ENCODE measurements around the gene OR11L1. TPM values are rescaled to one million over a fixed set of nuclear protein-coding genes. Genes with fewer than 3 reads are reported as not detected.

The OR11L1 gene
- polyA plus RNA-seq, 3 donors = not detected

GRCh38 chr1:247849616-247850015 is 7.9 kb upstream of the OR11L1 start:
- no peak overlapping the region for H3K27ac Mint-ChIP-seq
- no peak for TF ChIP-seq CTCF (IDR thresholded peaks at IDR 0.05)

GRCh38 chr1:247848346-247848745 is 6.7 kb upstream of the OR11L1 start:
- 96% methylated on average over 6 of the region's 7 CpGs for whole genome bisulfite sequencing (ENCODE audit: insufficient coverage)

More at GRCh38 chr1:247849616-247850015, 7.9 kb upstream of the OR11L1 start:
- no peaks in the 10 kb centered on the region for H3K27me3 ChIP-seq (ENCODE audit: control insufficient read depth in 2 of 2, insufficient read depth in 2 of 2, low read length in 2 of 2)
- Mint-ChIP-seq H3K4me3 (no peak overlapping the region), H3K36me3 (no peaks in the 10 kb centered on the region), H3K27me3 (ENCODE audit: low read depth in 3 of 3) (peaks cover 0 to 4% (median 2%) of the 10 kb centered on the region in 3 donors), H3K9me3 (peaks cover 0 to 1% (median 0%) of the 10 kb centered on the region in 7 donors), H3K4me1 (peaks cover 21% of the 10 kb centered on the region)
- no peaks in the 10 kb centered on the region for H3K36me3 ChIP-seq (replicated peaks in 1 of 2; ENCODE audit: control insufficient read depth in 1 of 2, insufficient read depth in 2 of 2, low read length in 2 of 2)
- H3K27ac ChIP-seq (ENCODE audit: low read depth in 1 of 2, low read length in 2 of 2) = no peak overlapping the region
- peaks cover 14 to 22% of the 10 kb centered on the region in 2 donors for H3K4me1 ChIP-seq (ENCODE audit: control insufficient read depth in 1 of 2, insufficient read depth in 2 of 2, low read length in 2 of 2)
- intact Hi-C loops (cut with micrococcal nuclease) = no loop called here
- no peaks in the 10 kb centered on the region for H3K9me3 ChIP-seq (replicated peaks in 1 of 2; ENCODE audit: control insufficient read depth in 1 of 2, insufficient read depth in 1 of 2, low read length in 2 of 2)
- no CpG with 5 or more reads among the region's 1 CpG for WGBS (ENCODE audit: insufficient coverage)
- no peaks in the 10 kb centered on the region for H4K20me1 ChIP-seq (ENCODE audit: insufficient read depth, low read length)
- no peak overlapping the region for H2AFZ ChIP-seq (ENCODE audit: insufficient read depth, low read depth, low read length, poor library complexity, severe bottlenecking)
- no peaks in the 10 kb centered on the region for H3K79me2 ChIP-seq (ENCODE audit: insufficient read depth, low read length)
- H3K4me3 ChIP-seq (replicated peaks in 1 of 3; ENCODE audit: low read depth in 2 of 3, low read length in 3 of 3) = no peak overlapping the region
- DNase-seq = no peak
- H3K4me2 ChIP-seq (replicated peaks; ENCODE audit: extremely low read depth, low read length, poor library complexity, severe bottlenecking) = no peak overlapping the region
- H3K9ac ChIP-seq (ENCODE audit: insufficient read depth, low read length, poor library complexity, severe bottlenecking) = no peak overlapping the region

More at GRCh38 chr1:247848346-247848745, 6.7 kb upstream of the OR11L1 start:
- no peak overlapping the region for H3K4me3 Mint-ChIP-seq
- no peak overlapping the region for H3K9ac ChIP-seq (ENCODE audit: insufficient read depth, low read length, poor library complexity, severe bottlenecking)
- H3K4me1 ChIP-seq (ENCODE audit: control insufficient read depth in 1 of 2, insufficient read depth in 2 of 2, low read length in 2 of 2) = peaks cover 14 to 15% of the 10 kb centered on the region in 2 donors
- no peaks in the 10 kb centered on the region for H3K9me3 ChIP-seq (replicated peaks in 1 of 2; ENCODE audit: control insufficient read depth in 1 of 2, insufficient read depth in 1 of 2, low read length in 2 of 2)
- no peaks in the 10 kb centered on the region for H3K36me3 ChIP-seq (replicated peaks in 1 of 2; ENCODE audit: control insufficient read depth in 1 of 2, insufficient read depth in 2 of 2, low read length in 2 of 2)
- no peak overlapping the region for H3K27ac Mint-ChIP-seq
- no peak overlapping the region for H3K4me2 ChIP-seq (replicated peaks; ENCODE audit: extremely low read depth, low read length, poor library complexity, severe bottlenecking)
- intact Hi-C loops (cut with micrococcal nuclease) = no loop called here
- H4K20me1 ChIP-seq (ENCODE audit: insufficient read depth, low read length) = no peaks in the 10 kb centered on the region
- no peak for TF ChIP-seq CTCF (IDR thresholded peaks at IDR 0.05)
- H3K9me3 Mint-ChIP-seq = no peaks in the 10 kb centered on the region
- no peak for DNase-seq
- no peaks in the 10 kb centered on the region for H3K27me3 ChIP-seq (ENCODE audit: control insufficient read depth in 2 of 2, insufficient read depth in 2 of 2, low read length in 2 of 2)
- H3K79me2 ChIP-seq (ENCODE audit: insufficient read depth, low read length) = no peaks in the 10 kb centered on the region
- H2AFZ ChIP-seq (ENCODE audit: insufficient read depth, low read depth, low read length, poor library complexity, severe bottlenecking) = no peak overlapping the region
- no peaks in the 10 kb centered on the region for H3K36me3 Mint-ChIP-seq
- no peak overlapping the region for H3K4me3 ChIP-seq (replicated peaks in 1 of 3; ENCODE audit: low read depth in 2 of 3, low read length in 3 of 3)
- peaks cover 19% of the 10 kb centered on the region for H3K4me1 Mint-ChIP-seq
- no peak overlapping the region for H3K27ac ChIP-seq (ENCODE audit: low read depth in 1 of 2, low read length in 2 of 2)
- peaks cover 0 to 2% (median 2%) of the 10 kb centered on the region in 3 donors for H3K27me3 Mint-ChIP-seq (ENCODE audit: low read depth in 3 of 3)

Data from CD14-positive monocyte (primary cell).